ENCODE results near the gene KCTD1.

Gene KCTD1

GRCh38 chr18:26549263-26550094 is 1.1 kb upstream of the KCTD1 start:
- DNase-seq (ENCODE audit: low read depth in 2 of 2) = no peak

DNA sequence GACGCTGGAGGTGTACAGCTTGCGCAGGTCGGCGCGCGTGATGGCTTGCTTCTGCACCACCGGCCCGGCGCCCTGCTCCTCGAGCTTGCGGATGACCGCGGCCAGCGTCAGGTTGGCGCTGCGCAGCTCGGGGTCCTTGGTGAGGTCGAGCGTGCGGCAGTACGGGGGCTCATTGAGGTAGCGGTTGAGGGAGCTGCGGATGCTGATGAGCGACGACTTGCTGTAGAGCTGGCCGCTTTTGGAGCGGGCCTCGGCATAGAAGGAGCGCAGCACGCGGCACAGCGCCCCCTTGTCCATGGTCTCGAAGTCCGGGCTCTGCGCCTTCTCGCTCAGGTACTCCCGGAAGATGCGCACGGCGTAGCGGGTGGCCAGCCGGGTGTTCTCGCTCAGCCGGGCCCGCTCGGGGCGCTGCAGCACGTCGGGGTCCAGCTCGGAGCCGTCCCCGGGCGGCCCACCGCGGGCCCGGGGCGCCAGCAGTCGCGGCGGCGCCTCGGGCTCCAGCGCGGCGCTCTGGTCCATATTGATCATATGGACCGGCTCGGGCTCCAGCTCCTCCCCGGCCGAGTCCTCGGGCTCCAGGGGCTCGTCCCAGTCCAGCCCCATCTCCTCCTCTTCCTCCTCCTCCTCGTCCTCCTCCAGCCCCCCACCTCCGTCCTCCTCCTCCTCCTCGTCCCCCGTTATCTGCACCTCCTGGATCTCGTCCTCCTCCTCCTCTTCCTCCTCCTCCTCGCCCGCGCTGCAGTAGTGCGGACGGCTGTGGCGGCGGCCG is 523 bp downstream of the KCTD1 start:
- peak; percentile 11 to 20 for DNase-seq (ENCODE audit: low read depth in 2 of 2)

DNA sequence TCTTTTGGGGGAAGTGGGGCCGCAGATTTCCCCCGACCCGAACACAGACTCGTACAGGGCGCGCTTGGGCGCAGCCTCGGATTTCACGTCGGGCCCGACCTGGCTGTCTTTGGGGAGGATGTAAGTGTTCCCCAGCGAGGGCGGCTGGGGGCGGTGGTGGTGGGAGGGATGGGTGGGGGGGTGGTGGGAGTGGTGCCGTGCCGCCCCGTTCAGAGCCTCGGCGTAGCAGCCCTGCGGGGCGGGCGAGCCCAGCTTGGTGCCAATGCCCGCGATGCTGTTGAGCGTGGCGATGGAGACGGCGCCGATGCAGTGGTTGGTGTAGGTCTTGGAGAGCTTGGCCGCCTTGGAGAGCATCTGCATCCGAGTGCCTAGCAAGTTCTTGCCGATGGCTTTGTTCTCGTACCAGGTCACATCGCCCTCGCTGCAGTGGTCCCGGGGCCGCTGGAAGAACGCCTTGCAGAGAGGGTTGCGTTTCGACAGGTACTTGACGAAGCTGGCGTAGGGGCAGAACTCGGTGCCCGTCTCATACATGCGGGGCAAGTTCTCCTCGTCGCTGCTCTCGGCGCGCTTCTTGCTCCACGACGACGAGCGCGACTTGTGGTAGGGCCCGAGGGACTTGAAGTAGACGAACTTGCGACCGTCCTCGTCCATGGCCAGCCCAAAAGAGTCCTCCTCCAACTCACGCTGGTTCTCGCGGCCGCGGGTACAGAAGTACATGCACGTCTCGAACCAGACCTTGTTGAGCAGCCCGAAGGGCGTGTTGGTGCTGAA is 1.3 kb downstream of the KCTD1 start:
- no peak for DNase-seq (ENCODE audit: low read depth in 2 of 2)

DNA sequence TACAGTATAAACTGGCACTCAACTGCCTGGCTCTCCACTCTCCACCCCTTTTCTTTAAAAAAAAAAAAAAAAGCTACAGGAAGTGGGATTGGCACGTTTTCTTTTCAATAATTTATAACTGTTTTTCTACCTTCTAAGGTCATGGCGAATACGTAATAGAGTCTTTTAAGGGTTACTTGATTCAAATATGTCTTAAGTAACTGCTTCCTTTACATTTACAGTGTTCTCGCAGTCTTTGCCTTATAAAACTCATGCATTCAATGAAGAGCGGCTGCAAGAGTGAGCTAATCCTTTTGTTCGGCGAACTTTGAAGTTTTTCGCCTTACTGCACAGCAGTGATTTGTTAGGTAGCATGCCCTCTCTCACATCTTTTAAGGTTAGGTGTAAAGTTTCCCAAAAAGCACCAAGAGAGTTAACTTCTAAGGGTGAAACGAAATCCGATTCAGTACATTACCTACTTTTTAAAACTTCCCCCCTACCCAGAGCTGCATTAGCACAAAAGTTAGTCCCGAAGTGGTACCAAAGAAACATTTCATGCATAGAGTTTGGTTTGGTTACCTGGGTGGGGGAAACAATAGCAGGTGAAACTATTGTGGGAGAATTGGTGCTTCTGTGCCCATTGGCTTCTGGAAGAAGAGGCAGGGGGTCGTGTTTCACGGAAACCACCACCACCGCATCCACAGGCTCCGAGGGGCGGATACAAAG is 2.0 kb downstream of the KCTD1 start:
- no peak for DNase-seq (ENCODE audit: low read depth in 2 of 2)

- no peak for DNase-seq (ENCODE audit: low read depth in 2 of 2)
Measured at GRCh38 chr18:26545335-26546123, 2.8 kb downstream of the KCTD1 start.

GRCh38 chr18:26544451-26544850 is 3.9 kb downstream of the KCTD1 start:
- no peak for DNase-seq (ENCODE audit: low read depth in 2 of 2)

GRCh38 chr18:26543373-26543772 is 5.0 kb downstream of the KCTD1 start:
- DNase-seq (ENCODE audit: low read depth in 2 of 2) = no peak

DNA sequence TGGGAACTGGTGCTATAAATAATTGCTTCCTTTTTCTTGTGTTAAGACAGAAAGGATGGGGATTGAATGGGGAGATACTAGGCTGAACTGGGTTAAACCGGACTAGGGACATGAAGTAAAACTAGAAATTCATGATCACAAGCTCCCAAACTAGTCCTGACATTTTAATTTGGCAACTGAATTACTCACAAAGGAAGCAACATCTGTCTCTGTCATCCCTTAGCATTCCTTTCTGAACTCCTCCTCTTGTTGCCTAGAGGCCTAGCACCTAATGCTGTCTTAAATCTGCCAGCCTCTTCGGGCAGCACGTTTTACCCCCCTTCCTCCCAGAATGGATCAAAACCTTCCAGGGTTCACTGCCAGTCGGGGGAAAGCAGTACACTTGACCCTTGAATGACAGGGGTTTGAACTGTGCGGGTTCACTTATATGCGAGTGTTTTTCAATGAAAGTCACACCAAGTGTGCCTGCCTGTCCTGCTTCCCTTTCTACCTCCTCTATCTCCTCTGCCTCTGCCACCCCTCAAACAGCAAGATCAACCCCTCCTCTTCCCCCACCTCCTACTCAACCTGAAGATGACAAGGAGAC is 8.2 kb downstream of the KCTD1 start:
- DNase-seq (ENCODE audit: low read depth in 2 of 2) = no peak

DNA sequence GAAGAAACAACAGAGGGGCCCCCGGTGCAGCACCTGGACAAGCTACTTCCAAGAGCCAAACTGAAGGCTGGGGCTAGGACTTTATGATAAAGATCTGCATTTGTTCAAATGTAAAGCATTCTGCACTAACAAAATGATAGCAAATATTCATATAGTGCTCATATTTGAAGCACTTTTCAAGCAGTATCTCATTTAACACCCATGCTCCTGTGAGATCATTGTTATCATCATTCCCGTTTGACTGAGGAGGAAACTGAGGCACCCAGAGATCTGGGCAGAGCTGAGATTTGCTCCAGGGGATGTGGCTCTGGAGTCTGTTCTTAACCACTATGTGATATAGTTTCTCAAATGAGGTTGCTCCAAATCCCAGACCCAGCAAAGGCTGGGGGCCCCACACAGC is 9.8 kb downstream of the KCTD1 start:
- DNase-seq (ENCODE audit: low read depth in 2 of 2) = no peak

DNA sequence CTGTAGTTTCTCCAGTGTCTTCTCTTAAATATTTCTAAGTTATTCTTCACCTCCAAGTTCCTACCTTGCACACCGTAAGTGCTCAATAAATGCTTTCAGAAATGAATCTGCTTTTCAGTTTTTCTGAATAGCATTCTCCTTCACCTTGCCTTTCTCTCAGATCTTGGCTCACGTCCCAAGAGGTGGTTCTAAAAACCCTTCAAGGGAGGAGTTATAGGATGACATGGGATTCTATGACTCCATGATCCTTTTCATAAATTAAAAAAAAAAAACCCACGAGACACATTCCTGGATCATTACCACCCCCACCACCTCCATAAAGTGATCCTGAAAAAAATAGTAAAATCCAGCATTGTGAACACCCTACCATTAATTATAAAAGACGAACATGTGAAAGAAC is 11.7 kb downstream of the KCTD1 start:
- DNase-seq (ENCODE audit: low read depth in 2 of 2) = no peak

- DNase-seq (ENCODE audit: low read depth in 2 of 2) = no peak
Measured at GRCh38 chr18:26536032-26536431, 12.3 kb downstream of the KCTD1 start.

GRCh38 chr18:26535630-26536029 is 12.7 kb downstream of the KCTD1 start:
- no peak for DNase-seq (ENCODE audit: low read depth in 2 of 2)

- no peak for DNase-seq (ENCODE audit: low read depth in 2 of 2)
Measured at GRCh38 chr18:26532367-26533340, 15.7 kb downstream of the KCTD1 start.

DNA sequence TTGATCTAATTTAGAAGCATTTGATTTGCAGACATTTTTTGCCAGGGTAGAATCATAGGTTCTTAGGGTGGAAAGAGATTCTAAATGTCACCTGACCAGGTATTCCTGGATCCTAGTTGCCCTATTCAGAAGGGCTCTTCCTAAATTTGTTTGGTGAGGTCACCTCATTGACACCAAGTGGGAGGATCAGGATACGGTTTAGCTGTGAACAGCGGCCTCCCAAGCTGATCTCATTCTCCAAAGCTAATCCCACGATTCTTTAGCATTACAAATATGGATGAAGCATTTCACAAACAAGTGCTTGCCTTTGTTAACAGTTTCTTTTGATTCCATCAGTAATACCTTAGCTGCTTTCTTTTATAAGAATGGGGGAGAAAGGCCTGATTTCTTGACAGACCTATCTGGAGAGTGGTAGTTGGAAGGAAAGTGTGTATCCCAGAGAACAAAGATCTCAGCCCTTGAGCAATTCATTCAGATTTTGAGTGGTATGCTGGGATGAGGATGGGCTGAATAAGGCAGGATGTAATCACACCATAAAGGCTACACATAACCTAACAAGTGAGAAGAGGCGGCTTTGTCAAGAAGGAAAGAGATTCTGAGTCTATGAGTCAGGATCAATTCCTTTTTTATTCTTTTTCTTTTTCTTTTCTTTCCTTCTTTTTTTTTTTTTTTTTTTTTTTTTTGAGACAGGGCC is 16.6 kb downstream of the KCTD1 start:
- no peak for DNase-seq (ENCODE audit: low read depth in 2 of 2)

DNA sequence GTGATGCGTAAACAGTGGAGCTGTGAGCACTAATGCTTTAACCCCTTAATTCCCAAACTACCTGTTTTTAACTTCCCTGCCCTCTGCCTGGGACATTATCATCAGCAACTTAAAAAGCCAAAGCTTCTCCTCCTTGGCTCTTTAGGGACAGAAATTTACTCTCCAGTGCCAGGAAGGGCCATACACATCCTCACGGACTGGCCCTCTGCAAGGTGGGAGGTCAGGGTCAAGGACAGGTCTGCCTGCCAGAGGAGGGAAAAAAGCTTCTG is 21.5 kb downstream of the KCTD1 start:
- no peak for DNase-seq (ENCODE audit: low read depth in 2 of 2)

DNA sequence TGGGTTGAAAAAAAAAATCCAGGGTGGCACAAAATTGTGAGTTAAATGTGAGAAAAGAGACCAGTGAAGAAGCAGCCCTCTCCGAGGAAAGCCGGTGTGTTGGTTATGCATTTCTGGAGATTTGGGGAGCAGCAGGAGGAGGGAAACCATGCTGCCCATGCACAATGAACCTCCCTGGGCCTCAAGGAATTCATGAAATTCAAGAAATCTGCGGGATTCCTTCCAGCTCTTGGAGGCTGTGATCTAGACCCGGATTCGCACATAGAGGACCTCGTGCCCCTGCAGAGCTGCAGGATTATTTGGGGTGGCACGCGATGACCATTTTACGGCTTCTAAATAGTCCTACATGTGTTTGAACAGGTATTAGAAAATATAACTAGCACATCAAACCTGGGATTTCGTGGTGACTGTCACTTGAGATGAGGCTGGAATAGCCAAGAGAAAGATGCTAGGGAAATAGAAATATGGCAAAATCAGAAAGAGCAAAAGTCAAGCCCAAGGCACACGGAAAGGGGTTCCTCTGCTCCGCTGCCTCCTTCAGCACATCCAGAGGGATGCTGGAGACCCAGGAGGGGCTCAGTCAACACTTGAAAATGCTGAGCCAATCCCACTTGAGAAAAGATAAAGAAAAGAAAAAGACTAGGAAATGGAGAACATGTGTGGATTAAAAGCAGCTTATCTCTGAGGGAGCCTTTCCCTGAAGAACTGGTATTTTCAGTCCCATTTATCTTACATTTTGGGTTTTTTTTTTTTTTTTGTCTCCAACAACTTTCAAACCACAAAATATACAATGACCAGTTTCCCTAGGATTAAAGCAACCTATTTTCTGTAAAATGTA is 22.0 kb downstream of the KCTD1 start:
- no peak for DNase-seq (ENCODE audit: low read depth in 2 of 2)

DNA sequence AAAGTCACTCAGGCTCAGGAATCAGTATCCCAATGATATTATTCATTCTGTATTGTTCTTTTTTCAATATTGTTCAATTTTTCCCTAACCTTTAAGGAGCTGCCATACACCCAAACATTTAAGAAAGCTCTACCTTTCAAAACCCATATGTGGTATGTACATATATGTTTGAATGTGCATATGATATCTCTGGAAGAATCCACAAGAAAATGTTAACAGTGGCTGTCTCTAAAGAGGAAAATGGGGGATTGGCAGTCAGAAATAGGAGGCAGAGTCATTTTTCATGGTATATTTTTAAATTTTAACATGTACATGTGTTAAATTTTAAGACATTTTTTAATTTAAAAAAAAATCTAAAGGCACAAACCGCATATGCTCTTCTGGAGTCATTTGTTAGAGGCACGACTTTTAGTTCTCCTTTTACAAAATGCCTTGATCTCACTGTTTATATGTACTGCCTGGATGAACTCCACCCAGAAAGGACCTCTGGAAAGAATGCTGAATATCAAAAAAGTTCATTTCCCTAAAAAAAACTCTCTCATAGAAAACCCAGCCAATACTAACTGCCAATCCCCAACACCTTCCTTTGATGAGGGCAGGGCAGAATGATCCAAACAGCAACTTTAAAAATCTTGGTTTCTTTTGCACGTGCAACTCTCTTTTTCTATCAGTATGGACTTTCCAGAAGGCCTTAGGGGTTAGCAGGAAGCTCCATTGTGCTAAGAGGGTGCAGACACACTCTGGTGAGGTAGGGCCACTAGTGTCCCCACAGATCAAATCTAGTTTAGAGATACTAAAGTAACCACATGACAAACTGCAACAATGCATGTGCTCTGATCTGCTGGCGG is 23.6 kb downstream of the KCTD1 start:
- DNase-seq (ENCODE audit: low read depth in 2 of 2) = no peak

All from stimulated activated CD8-positive, alpha-beta memory T cell treated with anti-CD3 and anti-CD28 coated beads, Interleukin-2, amount 100 ng/mL, for 1 hour (primary cell).